ENCODE results near the gene RTL9.

- no peak for TF ChIP-seq CTCF (IDR thresholded peaks at IDR 0.05)
- no peak for TF ChIP-seq POLR2AphosphoS5 (IDR thresholded peaks at IDR 0.05)
These were observed 32.4 kb downstream of the RTL9 start for GRCh38 chrX:110391086-110391485.
